Muscle layer of duodenum (tissue), 2 donors: ENCODE results near the gene CDC14A.

Experiments used
- H3K27ac ChIP-seq: one replicate; pipeline ENCODE4 v1.7.0; 2013; ENCODE audit warnings: mild to moderate bottlenecking, low read length
- H3K27me3 ChIP-seq: one replicate; pipeline ENCODE4 v1.7.0; 2013; ENCODE audit warnings: low read depth, mild to moderate bottlenecking, control low read depth, low read length
- H3K36me3 ChIP-seq, 2 donors: one replicate each; pipeline ENCODE4 v1.7.0; 2013; ENCODE audit warnings: low read length in 2 of 2, control low read depth in 1 of 2, mild to moderate bottlenecking in 1 of 2; ENCODE audit not compliant: insufficient read depth in 2 of 2, control insufficient read depth in 1 of 2
- H3K4me1 ChIP-seq, 2 donors: one replicate each; pipeline ENCODE4 v1.7.0; 2013; ENCODE audit warnings: low read length in 2 of 2, mild to moderate bottlenecking in 2 of 2, control low read depth in 1 of 2, moderate library complexity in 1 of 2; ENCODE audit not compliant: insufficient read depth in 2 of 2, control insufficient read depth in 1 of 2
- H3K4me3 ChIP-seq, 2 donors: one replicate each; pipeline ENCODE4 v1.7.0; 2013; ENCODE audit warnings: low read length in 2 of 2, low read depth in 1 of 2, mild to moderate bottlenecking in 1 of 2
- H3K9me3 ChIP-seq, 2 donors: one replicate each; pipeline ENCODE4 v1.7.0; 2013; ENCODE audit warnings: low read length in 2 of 2, control low read depth in 1 of 2, mild to moderate bottlenecking in 1 of 2; ENCODE audit not compliant: control insufficient read depth in 1 of 2
- donor health status: healthy.

CDC14A gene

GRCh38 chr1:100352267-100353070 lies at the start of gene CDC14A:
CDC14A (plus strand) TSS chr1:100352506; CDS start chr1:100352955, 449 bp downstream.
- Histone ChIP-seq H3K9me3 (no peaks in the 10 kb centered on the region), H3K4me3 (peak within 1 kb of the TSS; percentile 86 to 98), H3K27ac (peak within 1 kb of the TSS; percentile 93), H3K27me3 (no peaks in the 10 kb centered on the region), H3K36me3 (no peaks in the 10 kb centered on the region), H3K4me1 (peaks cover 8 to 32% of the 10 kb centered on the region in 2 donors)

- H3K4me3 ChIP-seq = no peak overlapping the region
- no peaks in the 10 kb centered on the region for H3K27me3 ChIP-seq
- H3K9me3 ChIP-seq = no peaks in the 10 kb centered on the region
- no peaks in the 10 kb centered on the region for H3K36me3 ChIP-seq
- H3K4me1 ChIP-seq = no peaks in the 10 kb centered on the region
- no peak overlapping the region for H3K27ac ChIP-seq
Observed at GRCh38 chr1:100302739-100303138, 49.6 kb upstream of the CDC14A start.

- no peak overlapping the region for H3K27ac ChIP-seq
- H3K4me3 ChIP-seq = no peak overlapping the region
- H3K36me3 ChIP-seq = no peaks in the 10 kb centered on the region
- no peaks in the 10 kb centered on the region for H3K4me1 ChIP-seq
- H3K9me3 ChIP-seq = no peaks in the 10 kb centered on the region
- H3K27me3 ChIP-seq = no peaks in the 10 kb centered on the region
Observed at GRCh38 chr1:100304227-100304626, 48.1 kb upstream of the CDC14A start.

GRCh38 chr1:100304921-100305320 lies 47.4 kb upstream of the CDC14A start:
- H3K4me1 ChIP-seq = no peaks in the 10 kb centered on the region
- H3K4me3 ChIP-seq = no peak overlapping the region
- no peaks in the 10 kb centered on the region for H3K36me3 ChIP-seq
- H3K9me3 ChIP-seq = no peaks in the 10 kb centered on the region
- no peaks in the 10 kb centered on the region for H3K27me3 ChIP-seq
- no peak overlapping the region for H3K27ac ChIP-seq

GRCh38 chr1:100305954-100306353 lies 46.4 kb upstream of the CDC14A start:
- H3K4me3 ChIP-seq = no peak overlapping the region
- no peaks in the 10 kb centered on the region for H3K9me3 ChIP-seq
- H3K27ac ChIP-seq = no peak overlapping the region
- no peaks in the 10 kb centered on the region for H3K27me3 ChIP-seq
- H3K4me1 ChIP-seq = no peaks in the 10 kb centered on the region
- H3K36me3 ChIP-seq = no peaks in the 10 kb centered on the region

GRCh38 chr1:100306735-100307313 lies 45.5 kb upstream of the CDC14A start:
- no peaks in the 10 kb centered on the region for H3K4me1 ChIP-seq
- no peak overlapping the region for H3K4me3 ChIP-seq
- no peak overlapping the region for H3K27ac ChIP-seq
- H3K27me3 ChIP-seq = no peaks in the 10 kb centered on the region
- H3K9me3 ChIP-seq = no peaks in the 10 kb centered on the region
- no peaks in the 10 kb centered on the region for H3K36me3 ChIP-seq

GRCh38 chr1:100308777-100309176 lies 43.5 kb upstream of the CDC14A start:
- H3K27ac ChIP-seq = no peak overlapping the region
- H3K4me1 ChIP-seq = no peaks in the 10 kb centered on the region
- H3K36me3 ChIP-seq = no peaks in the 10 kb centered on the region
- no peaks in the 10 kb centered on the region for H3K27me3 ChIP-seq
- no peak overlapping the region for H3K4me3 ChIP-seq
- no peaks in the 10 kb centered on the region for H3K9me3 ChIP-seq

- H3K27ac ChIP-seq = no peak overlapping the region
- no peaks in the 10 kb centered on the region for H3K9me3 ChIP-seq
- H3K27me3 ChIP-seq = no peaks in the 10 kb centered on the region
Observed at GRCh38 chr1:100309863-100310262, 42.4 kb upstream of the CDC14A start.

GRCh38 chr1:100313382-100313781 lies 38.9 kb upstream of the CDC14A start:
- Histone ChIP-seq H3K27me3 (no peaks in the 10 kb centered on the region), H3K27ac (no peak overlapping the region), H3K9me3 (no peaks in the 10 kb centered on the region), H3K36me3 (no peaks in the 10 kb centered on the region), H3K4me3 (no peak overlapping the region), H3K4me1 (no peaks in the 10 kb centered on the region)

More at GRCh38 chr1:100309863-100310262, 42.4 kb upstream of the CDC14A start:
- Histone ChIP-seq H3K4me3 (no peak overlapping the region), H3K36me3 (no peaks in the 10 kb centered on the region), H3K4me1 (no peaks in the 10 kb centered on the region)

- H3K27ac ChIP-seq = no peak overlapping the region
- no peaks in the 10 kb centered on the region for H3K4me1 ChIP-seq
- no peaks in the 10 kb centered on the region for H3K27me3 ChIP-seq
- peaks cover 0 to 13% of the 10 kb centered on the region in 2 donors for H3K9me3 ChIP-seq
- H3K4me3 ChIP-seq = no peak overlapping the region
- no peaks in the 10 kb centered on the region for H3K36me3 ChIP-seq
Observed at GRCh38 chr1:100316622-100317021, 35.7 kb upstream of the CDC14A start.

- H3K27me3 ChIP-seq = no peaks in the 10 kb centered on the region
- H3K9me3 ChIP-seq = peaks cover 0 to 13% of the 10 kb centered on the region in 2 donors
- no peak overlapping the region for H3K27ac ChIP-seq
- H3K4me3 ChIP-seq = no peak overlapping the region
- H3K4me1 ChIP-seq = peaks cover 0 to 4% of the 10 kb centered on the region in 2 donors
- H3K36me3 ChIP-seq = no peaks in the 10 kb centered on the region
Observed at GRCh38 chr1:100320311-100321099, 31.8 kb upstream of the CDC14A start.
